LNCAP (cell line): Measurements from ENCODE around the gene ZNF219.
A peak's percentile ranks its signal among the peaks of the same experiment; 100 is the strongest.

ENCODE experiments used
- TF ChIP-seq, protein P1 (sequence below): fragments of 450-650 bp; IDR thresholded peaks from 2 replicates; pipeline ENCODE4 v1.5.1; 2017; ENCODE audit warnings: mild to moderate bottlenecking

Gene ZNF219

DNA sequence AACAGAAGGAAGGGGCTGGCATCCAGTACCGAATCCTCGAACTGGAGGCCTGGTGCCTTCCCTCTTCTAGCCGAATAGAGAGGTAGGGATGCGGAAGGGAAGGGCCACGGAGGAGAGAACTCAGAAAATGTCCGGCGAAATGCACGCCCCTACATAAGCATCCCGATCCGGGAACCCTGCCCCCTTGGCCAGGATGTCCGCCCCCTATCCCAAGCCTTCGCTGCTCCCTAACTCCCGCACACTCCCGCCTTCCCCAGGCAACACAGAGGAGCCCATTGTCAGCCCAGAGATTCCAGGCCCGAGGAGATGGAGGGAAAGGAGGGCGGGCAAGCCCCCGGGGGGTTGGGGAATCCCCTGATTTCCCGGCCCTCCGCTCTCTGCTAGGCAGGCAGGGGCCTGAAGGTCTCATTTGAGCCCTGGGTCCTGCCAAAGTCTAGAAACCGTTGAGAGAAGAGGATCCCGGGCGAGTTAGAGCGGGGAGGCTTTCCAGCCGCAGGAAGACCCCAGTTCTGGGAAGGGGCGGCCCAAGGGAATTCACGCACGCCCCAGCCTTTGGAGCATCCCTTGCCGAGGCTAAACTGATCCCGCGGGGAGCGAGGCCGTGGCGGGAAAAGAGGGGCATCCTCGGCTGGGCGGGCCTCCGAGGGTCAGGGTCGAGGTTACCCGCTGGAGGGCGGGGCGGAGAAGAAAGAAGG, 28.9 kb downstream of the ZNF219 start:
- TF ChIP-seq, protein P1, sequence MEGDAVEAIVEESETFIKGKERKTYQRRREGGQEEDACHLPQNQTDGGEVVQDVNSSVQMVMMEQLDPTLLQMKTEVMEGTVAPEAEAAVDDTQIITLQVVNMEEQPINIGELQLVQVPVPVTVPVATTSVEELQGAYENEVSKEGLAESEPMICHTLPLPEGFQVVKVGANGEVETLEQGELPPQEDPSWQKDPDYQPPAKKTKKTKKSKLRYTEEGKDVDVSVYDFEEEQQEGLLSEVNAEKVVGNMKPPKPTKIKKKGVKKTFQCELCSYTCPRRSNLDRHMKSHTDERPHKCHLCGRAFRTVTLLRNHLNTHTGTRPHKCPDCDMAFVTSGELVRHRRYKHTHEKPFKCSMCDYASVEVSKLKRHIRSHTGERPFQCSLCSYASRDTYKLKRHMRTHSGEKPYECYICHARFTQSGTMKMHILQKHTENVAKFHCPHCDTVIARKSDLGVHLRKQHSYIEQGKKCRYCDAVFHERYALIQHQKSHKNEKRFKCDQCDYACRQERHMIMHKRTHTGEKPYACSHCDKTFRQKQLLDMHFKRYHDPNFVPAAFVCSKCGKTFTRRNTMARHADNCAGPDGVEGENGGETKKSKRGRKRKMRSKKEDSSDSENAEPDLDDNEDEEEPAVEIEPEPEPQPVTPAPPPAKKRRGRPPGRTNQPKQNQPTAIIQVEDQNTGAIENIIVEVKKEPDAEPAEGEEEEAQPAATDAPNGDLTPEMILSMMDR = no peak

DNA sequence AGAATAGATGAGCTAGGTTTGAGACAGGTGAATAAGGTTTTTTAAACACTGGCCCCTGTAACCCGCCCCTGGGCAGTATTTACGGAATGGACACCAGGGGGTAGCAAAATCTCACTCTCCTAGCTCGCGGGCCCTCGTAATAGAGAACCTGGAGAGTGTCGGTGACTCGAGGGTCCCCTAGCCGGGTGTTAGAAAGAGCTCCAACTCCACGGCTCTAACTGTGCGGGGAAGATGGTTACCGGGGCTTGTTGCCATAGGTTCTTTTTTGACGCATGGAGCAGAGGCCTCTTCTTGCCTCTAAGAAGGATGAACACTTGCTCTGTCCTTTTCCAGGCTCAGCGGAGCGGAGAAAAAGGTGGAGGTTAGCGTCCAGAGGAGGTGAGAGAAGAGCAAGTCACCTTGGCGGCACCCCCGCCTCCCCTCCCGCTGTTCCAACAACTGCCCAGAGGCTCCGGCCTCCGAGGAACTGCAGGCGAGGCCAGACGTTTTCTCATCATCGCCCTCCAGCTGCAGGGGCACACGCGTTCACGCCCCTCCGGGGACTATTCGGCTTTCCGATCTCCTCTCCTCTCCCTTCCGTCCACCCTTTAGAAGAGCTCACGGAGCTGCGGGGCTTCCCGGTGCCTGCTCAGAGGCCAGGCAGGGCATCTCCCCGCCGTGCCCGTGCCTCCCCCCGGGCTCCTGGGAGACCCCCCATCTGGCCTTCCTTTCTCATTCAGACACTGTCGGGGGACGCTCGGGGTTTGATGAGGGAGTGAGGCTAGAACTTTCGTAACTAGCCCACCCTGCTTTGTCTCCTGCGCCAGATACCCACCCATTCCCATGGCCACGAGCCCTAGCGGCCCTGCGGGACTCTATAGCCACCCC, 29.7 kb downstream of the ZNF219 start:
- TF ChIP-seq, protein P1 = peak; percentile 29; the same call in 1 of the 2 replicates

DNA sequence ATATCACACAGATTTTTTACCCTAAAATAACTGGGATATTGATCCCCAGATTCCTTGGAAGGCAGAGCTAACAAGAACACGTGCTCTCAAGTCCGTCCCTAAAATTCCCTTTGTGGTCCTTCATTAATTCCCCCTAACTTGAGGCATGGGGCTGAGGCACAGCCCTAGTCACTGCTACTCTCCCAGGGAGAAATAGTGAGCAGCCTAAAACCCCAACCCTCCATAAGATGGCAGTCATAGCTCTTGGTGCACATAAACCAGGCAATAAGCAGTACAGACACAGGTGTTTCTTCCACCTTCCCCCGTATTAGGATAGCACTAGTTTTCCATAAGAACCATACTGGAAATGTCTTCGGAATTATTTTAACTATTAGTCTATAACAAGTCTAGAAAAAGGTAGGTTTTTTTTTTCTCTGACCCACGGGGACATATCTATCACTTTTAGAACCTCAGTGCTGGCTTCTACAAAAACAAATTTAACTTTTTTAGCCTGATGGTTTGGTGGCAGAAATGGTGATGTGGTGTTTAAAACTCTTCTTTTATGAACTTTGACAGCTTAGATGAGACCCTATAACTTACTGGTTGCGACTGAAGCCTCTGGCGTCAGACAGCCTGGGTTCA, 31.5 kb downstream of the ZNF219 start:
- TF ChIP-seq, protein P1 = peak; percentile 33

DNA sequence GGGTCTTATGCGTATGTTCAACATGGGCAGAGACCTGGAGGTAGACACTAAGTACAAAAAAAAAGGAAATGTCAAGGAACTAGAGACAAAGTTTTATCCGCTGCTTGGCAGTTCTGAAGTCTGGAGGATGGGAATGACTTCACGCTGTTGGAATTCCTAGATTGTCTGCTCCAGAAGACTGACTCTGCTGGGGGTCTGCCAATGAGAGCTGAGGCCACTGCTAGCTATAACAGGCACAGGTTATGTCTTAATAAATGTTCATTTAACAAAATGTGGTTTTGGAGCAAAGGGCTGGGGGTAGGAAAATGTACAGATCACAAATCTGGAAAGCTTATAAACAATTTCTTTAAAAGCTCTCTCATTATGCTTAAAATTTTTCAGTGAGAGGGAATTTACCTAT, 35.0 kb downstream of the ZNF219 start:
- TF ChIP-seq, protein P1 = no peak

DNA sequence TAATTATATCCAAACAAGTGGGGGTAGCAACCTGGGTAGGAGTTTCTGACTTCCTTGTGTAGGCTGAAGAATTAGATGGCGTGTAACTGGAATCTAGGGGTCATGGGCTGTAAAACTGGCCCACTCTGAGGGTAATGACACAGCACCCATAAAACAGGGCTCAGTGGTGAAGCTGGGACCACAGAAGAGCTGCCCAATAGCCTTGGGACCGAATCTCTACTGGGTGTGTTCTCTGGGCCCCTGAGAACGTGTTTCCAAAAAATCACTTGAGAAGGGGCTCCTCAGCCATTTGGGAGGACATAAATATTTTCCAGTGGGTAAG, 37.1 kb downstream of the ZNF219 start:
- TF ChIP-seq, protein P1 = no peak

DNA sequence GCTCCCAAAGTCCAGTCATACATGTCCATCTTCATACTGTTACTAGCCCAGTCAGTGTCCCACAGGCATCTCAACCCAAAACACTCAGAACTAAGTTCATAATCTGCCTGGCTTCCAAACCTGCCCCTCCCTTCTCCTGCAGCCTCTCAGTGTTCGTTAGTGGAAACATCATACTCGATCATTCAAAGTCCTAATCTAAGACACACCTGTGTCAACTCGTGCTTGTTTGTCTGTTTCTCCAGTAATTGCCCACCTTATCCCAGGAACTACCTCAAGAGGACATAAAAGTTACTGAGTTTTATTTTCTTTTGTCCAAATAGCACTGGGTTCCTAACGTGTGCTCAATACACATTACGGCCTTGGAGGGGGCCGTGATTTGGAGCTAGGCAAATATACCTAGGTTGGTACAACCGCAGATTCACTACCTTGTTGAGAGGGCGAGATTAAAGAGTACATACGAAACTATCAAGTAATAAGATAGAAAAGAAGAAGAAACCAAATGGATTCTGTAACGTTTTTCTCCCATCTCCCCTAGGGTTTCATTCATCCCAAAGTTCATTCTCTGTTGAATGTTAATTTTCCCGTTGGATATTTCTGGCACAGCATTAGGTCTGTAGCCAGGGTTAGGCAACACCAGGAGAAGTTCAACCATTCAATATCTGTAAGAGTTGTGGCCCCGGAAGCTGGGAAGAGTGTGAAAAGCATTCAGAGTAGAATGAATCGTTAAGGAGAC, 37.7 kb downstream of the ZNF219 start:
- TF ChIP-seq, protein P1 = no peak
